Liver (tissue), 9 donors: ENCODE results near the gene RAPGEF2. TPM values are rescaled to one million over a fixed set of nuclear protein-coding genes. Genes with fewer than 3 reads are reported as not detected.

Source experiments
- DNase-seq: peaks from one replicate; pipeline ENCODE4 v3.0.0-alpha.2; 2017; ENCODE audit warnings: low spot score
- H3K27ac ChIP-seq, 2 donors: one replicate each; pipeline ENCODE4 v1.7.0; 2013; ENCODE audit warnings: inconsistent platforms in 2 of 2, low read length in 2 of 2, control low read depth in 1 of 2, low read depth in 1 of 2, mild to moderate bottlenecking in 1 of 2
- H3K27me3 ChIP-seq, 4 donors: one replicate each; pipeline versions ENCODE4 v1.6.1 to v1.7.0; 2013; ENCODE audit warnings: low read length in 3 of 4, inconsistent platforms in 1 of 4, mild to moderate bottlenecking in 1 of 4, moderate library complexity in 1 of 4; ENCODE audit not compliant: control insufficient read depth in 4 of 4, insufficient read depth in 4 of 4
- H3K36me3 ChIP-seq, 4 donors: one replicate each; pipeline versions ENCODE4 v1.6.1 to v1.7.0; 2013; ENCODE audit warnings: low read length in 3 of 4, mild to moderate bottlenecking in 3 of 4, low read depth in 1 of 4, moderate library complexity in 1 of 4; ENCODE audit not compliant: control insufficient read depth in 4 of 4, insufficient read depth in 3 of 4
- H3K4me1 ChIP-seq, 4 donors: one replicate each; pipeline versions ENCODE4 v1.6.1 to v1.7.0; 2013; ENCODE audit warnings: low read length in 3 of 4, mild to moderate bottlenecking in 3 of 4, moderate library complexity in 1 of 4; ENCODE audit not compliant: control insufficient read depth in 4 of 4, insufficient read depth in 4 of 4
- H3K4me3 ChIP-seq, 3 donors: one replicate each; pipeline versions ENCODE4 v1.6.1 to v1.7.0; 2013; ENCODE audit warnings: low read length in 3 of 3, control low read depth in 1 of 3, low read depth in 1 of 3, mild to moderate bottlenecking in 1 of 3
- H3K9ac ChIP-seq, 2 donors: one replicate each; pipeline ENCODE4 v1.7.0; 2013; ENCODE audit warnings: low read length in 2 of 2, mild to moderate bottlenecking in 2 of 2, moderate library complexity in 2 of 2, control low read depth in 1 of 2, low read depth in 1 of 2
- H3K9me3 ChIP-seq, 4 donors: one replicate each; pipeline versions ENCODE4 v1.6.1 to v1.7.0; 2013; ENCODE audit warnings: low read length in 3 of 4; ENCODE audit not compliant: control insufficient read depth in 4 of 4
- ATF3 ChIP-seq: IDR thresholded peaks from 2 replicates; pipeline ENCODE4 v1.6.1; 2016; ENCODE audit warnings: antibody characterized with exemption
- CTCF ChIP-seq: fragments of 150-350 bp; IDR thresholded peaks from 2 replicates; pipeline ENCODE4 v1.5.1; 2017; ENCODE audit warnings: improper control_type of control experiment, low read depth, low read length; ENCODE audit not compliant: missing input control
- EGR1 ChIP-seq, 2 donors: IDR thresholded peaks; 2 replicates each; pipeline ENCODE4 v1.6.1; 2016 to 2018; ENCODE audit warnings: antibody characterized with exemption in 2 of 2, low read depth in 2 of 2
- FOXA1 ChIP-seq: IDR thresholded peaks from 2 replicates; pipeline ENCODE4 v1.6.1; 2016; ENCODE audit warnings: antibody characterized with exemption
- FOXA2 ChIP-seq: IDR thresholded peaks from 2 replicates; pipeline ENCODE4 v1.6.1; 2016; ENCODE audit warnings: antibody characterized with exemption
- GABPA ChIP-seq, 2 donors: IDR thresholded peaks in 1 of 2; conservative IDR thresholded peaks in 1 of 2; 2 replicates each; pipeline ENCODE4 v1.6.1; 2016; ENCODE audit warnings: antibody characterized with exemption in 2 of 2, mild to moderate bottlenecking in 1 of 2, moderate library complexity in 1 of 2
- HNF4A ChIP-seq, 2 donors: conservative IDR thresholded peaks; 2 replicates each; pipeline ENCODE4 v1.6.1; 2016; ENCODE audit warnings: antibody characterized with exemption in 2 of 2, mild to moderate bottlenecking in 2 of 2
- HNF4G ChIP-seq: IDR thresholded peaks from 2 replicates; pipeline ENCODE4 v1.6.1; 2016; ENCODE audit warnings: antibody characterized with exemption
- JUND ChIP-seq, 2 donors: IDR thresholded peaks; 2 replicates each; pipeline ENCODE4 v1.6.1; 2016; ENCODE audit warnings: antibody characterized with exemption in 2 of 2
- MAX ChIP-seq: IDR thresholded peaks from 2 replicates; pipeline ENCODE4 v1.6.1; 2016; ENCODE audit warnings: antibody characterized with exemption
- NR2F2 ChIP-seq: IDR thresholded peaks from 2 replicates; pipeline ENCODE4 v1.6.1; 2016; ENCODE audit warnings: antibody characterized with exemption
- RAD21 ChIP-seq, 2 donors: IDR thresholded peaks; 2 replicates each; pipeline ENCODE4 v1.6.1; 2016; ENCODE audit warnings: antibody characterized with exemption in 2 of 2, mild to moderate bottlenecking in 2 of 2
- REST ChIP-seq: IDR thresholded peaks from 2 replicates; pipeline ENCODE4 v1.6.1; 2016; ENCODE audit warnings: antibody characterized with exemption, mild to moderate bottlenecking
- RXRA ChIP-seq, 2 donors: IDR thresholded peaks; 2 replicates each; pipeline ENCODE4 v1.6.1; 2017 to 2018; ENCODE audit warnings: antibody characterized with exemption in 2 of 2, mild to moderate bottlenecking in 1 of 2
- SP1 ChIP-seq: IDR thresholded peaks from 2 replicates; pipeline ENCODE4 v1.6.1; 2018; ENCODE audit warnings: antibody characterized with exemption, mild to moderate bottlenecking
- TAF1 ChIP-seq: conservative IDR thresholded peaks from 2 replicates; pipeline ENCODE4 v1.6.1; 2016; ENCODE audit warnings: antibody characterized with exemption, mild to moderate bottlenecking
- YY1 ChIP-seq: IDR thresholded peaks from 2 replicates; pipeline ENCODE4 v1.6.1; 2016; ENCODE audit warnings: antibody characterized with exemption, mild to moderate bottlenecking
- ZBTB33 ChIP-seq: IDR thresholded peaks from 2 replicates; pipeline ENCODE4 v1.6.1; 2016; ENCODE audit warnings: antibody characterized with exemption
- WGBS: extraction: QIAGEN DNeasy Blood & Tissue Kit; methylation state at CpG from one replicate; pipeline ENCODE4 v1.1.7; 2013; 5-methylcytosine and 5-hydroxymethylcytosine counted together
- polyA plus RNA-seq, 2 donors: library from polyadenylated mRNA; stranded (reverse) in 1 of 2; unstranded in 1 of 2; fragments of 200-250 nt in 1 of 2; fragments of >200 nt in 1 of 2; fragmentation: Nextera tagmentation in 1 of 2; extraction: Ambion mirVana in 1 of 2; gene quantifications; one replicate each; pipeline versions ENCODE4 v1.2.1 to v1.2.3, GENCODE V29; 2013 to 2015
- total RNA-seq, 2 donors: library from RNA; depleted of rRNA; stranded (reverse); fragments of >200 nt; gene quantifications; one replicate each; pipeline ENCODE4 v1.2.3, GENCODE V29; 2014
- donor health status: healthy.
- donor health status: healthy.
- donor health status: healthy.
- donor health status: healthy.
- donor health status: healthy.

Gene RAPGEF2
- total and polyA plus RNA-seq, 4 donors: 7.3 to 90.4 (median 32.2) TPM

DNA sequence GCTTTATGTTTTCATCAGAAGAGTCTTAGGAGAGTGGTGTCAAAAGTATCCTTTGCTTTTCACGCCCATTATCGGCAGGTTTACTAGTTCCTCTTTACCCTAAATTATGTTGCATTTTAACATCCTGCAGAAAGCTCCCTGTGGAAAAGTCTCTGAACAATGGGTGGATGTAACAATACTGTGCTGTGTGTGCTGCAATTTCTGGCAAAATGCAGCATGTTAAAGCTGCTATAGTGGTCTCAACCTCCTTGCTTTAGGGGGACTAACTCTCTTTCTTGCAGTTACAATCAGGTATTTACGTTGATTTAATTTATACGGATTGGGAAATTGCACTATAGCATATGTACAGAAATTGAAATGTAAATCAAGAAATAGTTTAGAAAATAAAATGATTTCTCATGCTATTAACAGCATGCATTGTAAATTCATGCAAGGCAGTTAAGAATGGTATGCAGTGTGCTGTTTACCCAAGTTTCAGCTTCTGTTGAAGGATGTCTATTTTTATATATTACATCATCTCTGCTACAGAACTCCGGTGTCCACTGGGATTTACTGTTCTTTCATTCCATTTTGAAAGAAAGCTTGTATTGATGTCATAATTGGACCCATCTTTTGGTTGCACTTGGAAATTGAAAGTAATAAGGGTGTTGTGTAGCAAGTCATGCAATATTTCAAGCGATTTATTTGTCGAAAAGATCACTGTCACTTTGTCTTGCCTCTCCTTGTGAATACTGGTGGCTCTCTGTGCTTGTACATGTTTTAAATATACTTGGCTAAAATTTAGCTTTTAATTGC lies 145.7 kb downstream of the RAPGEF2 start:
- peaks cover 0 to 2% (median 0%) of the 10 kb centered on the region in 4 donors for H3K36me3 ChIP-seq
- DNase-seq: no peak
- no peaks in the 10 kb centered on the region for H3K27me3 ChIP-seq
- TF ChIP-seq FOXA1 (no peak), RAD21 (IDR thresholded peaks at IDR 0.05) (peak; percentile 38 to 42), CTCF (no peak), TAF1 (no peak), NR2F2 (no peak), HNF4G (no peak), SP1 (no peak), JUND (IDR thresholded peaks at IDR 0.05) (peak; percentile 78 to 81), EGR1 (IDR thresholded peaks at IDR 0.05; ENCODE audit: low read depth in 2 of 2) (no peak), RXRA (IDR thresholded peaks at IDR 0.05) (no peak), YY1 (peak; percentile 58), ZBTB33 (no peak), GABPA (IDR thresholded peaks at IDR 0.05 in 1 of 2, conservative IDR thresholded peaks at IDR 0.05 in 1 of 2) (no peak), ATF3 (no peak), HNF4A (conservative IDR thresholded peaks at IDR 0.05) (peak; percentile 20 to 29), FOXA2 (peak; percentile 78), MAX (no peak)
- peak overlapping the region; percentile 36 to 45 (median 43) for H3K4me3 ChIP-seq
- H3K4me1 ChIP-seq: peaks cover 0 to 11% (median 5%) of the 10 kb centered on the region in 4 donors
- H3K9ac ChIP-seq: peak overlapping the region; percentile 22 to 67
- H3K27ac ChIP-seq: peak overlapping the region; percentile 64 to 83
- WGBS: 53% methylated on average over 7 of the region's 7 CpGs
- H3K9me3 ChIP-seq: no peaks in the 10 kb centered on the region

DNA sequence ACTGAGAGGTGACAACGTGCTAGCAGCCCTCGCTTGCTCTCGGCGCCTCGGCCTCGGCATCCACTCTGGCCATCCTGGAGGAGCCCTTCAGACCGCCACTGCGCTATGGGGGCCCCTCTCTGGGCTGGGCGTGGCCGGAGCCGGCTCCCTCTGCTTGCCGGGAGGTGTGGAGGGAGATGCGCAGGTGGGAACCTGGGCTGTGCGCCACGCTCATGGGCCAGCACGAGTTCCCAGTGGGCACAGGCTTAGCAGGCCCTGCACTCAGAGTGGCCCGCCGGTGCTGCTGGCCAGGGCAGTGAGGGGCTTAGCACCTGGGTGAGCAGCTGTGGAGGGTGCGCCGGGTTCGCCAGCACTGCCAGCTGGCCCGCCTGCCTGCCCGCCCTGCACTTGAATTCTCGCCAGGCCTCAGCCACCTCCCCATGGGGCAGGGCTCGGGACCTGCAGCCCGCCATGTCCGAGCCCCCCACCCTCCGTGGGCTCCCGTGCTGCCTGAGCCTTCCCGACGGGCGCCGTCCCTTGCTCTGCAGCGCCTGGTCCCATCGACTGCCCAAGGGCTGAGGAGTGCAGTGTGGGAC lies 148.0 kb downstream of the RAPGEF2 start:
- Histone ChIP-seq H3K9ac (no peak overlapping the region), H3K27ac (no peak overlapping the region), H3K36me3 (peaks cover 0 to 2% (median 0%) of the 10 kb centered on the region in 4 donors), H3K4me1 (peaks cover 0 to 11% (median 5%) of the 10 kb centered on the region in 4 donors), H3K9me3 (no peaks in the 10 kb centered on the region), H3K27me3 (no peaks in the 10 kb centered on the region), H3K4me3 (no peak overlapping the region)
- TF ChIP-seq FOXA1 (no peak), REST (no peak), GABPA (IDR thresholded peaks at IDR 0.05 in 1 of 2, conservative IDR thresholded peaks at IDR 0.05 in 1 of 2) (no peak), ZBTB33 (no peak), HNF4G (no peak), RXRA (IDR thresholded peaks at IDR 0.05) (no peak), RAD21 (IDR thresholded peaks at IDR 0.05) (no peak), TAF1 (no peak), ATF3 (no peak), FOXA2 (no peak)
- no peak for DNase-seq
- WGBS: 96% methylated on average over 35 of the region's 35 CpGs
